Common myeloid progenitor, CD34-positive (primary cell): ENCODE results near the gene SLC25A6.

Experiments used
- CTCF ChIA-PET: fragments of 350-600 bp; sonication (Branson Sonifier 250); formaldehyde crosslinking; loops from one replicate; lab custom pipeline; 2021; ENCODE audit warnings: antibody characterized with exemption; lab: Charles Lee
- POLR2A ChIA-PET: fragments of 350-600 bp; sonication (Branson Sonifier 250); formaldehyde crosslinking; loops from one replicate; lab custom pipeline; 2021; ENCODE audit warnings: antibody characterized with exemption; lab: Charles Lee
- DNase-seq, 3 donors: peaks; one replicate each; pipeline versions ENCODE4 v3.0.0 to v3.0.0-alpha.2; 2013
- H3K27ac ChIP-seq, 2 experiments: 1 replicate in 1 of 2; 2 replicates in 1 of 2; pipeline ENCODE4 v1.7.0; 2013; ENCODE audit warnings: inconsistent platforms in 2 of 2, low read length in 2 of 2, mild to moderate bottlenecking in 2 of 2, low read depth in 1 of 2, moderate library complexity in 1 of 2; ENCODE audit not compliant: severe bottlenecking in 2 of 2, insufficient read depth in 1 of 2, poor library complexity in 1 of 2
- H3K27me3 ChIP-seq, 5 experiments: replicated peaks in 2 of 5; 1 replicate in 3 of 5; 2 replicates in 2 of 5; pipeline versions ENCODE4 v1.6.1 to v1.7.0; 2013; ENCODE audit warnings: low read length in 4 of 5, mild to moderate bottlenecking in 2 of 5, moderate library complexity in 2 of 5, inconsistent platforms in 1 of 5; ENCODE audit not compliant: insufficient read depth in 5 of 5, control insufficient read depth in 4 of 5
- H3K36me3 ChIP-seq, 4 experiments: 1 replicate in 2 of 4; 2 replicates in 2 of 4; pipeline versions ENCODE4 v1.6.1 to v1.7.0; 2013; ENCODE audit warnings: low read length in 3 of 4, control low read depth in 1 of 4, mild to moderate bottlenecking in 1 of 4; ENCODE audit not compliant: control insufficient read depth in 4 of 4, insufficient read depth in 4 of 4
- H3K4me1 ChIP-seq, 4 experiments: 1 replicate in 3 of 4; 2 replicates in 1 of 4; pipeline versions ENCODE4 v1.6.1 to v1.7.1; 2013; ENCODE audit warnings: low read length in 3 of 4, mild to moderate bottlenecking in 3 of 4, control low read depth in 1 of 4, inconsistent platforms in 1 of 4, moderate library complexity in 1 of 4; ENCODE audit not compliant: control insufficient read depth in 4 of 4, insufficient read depth in 4 of 4; ENCODE audit errors: control extremely low read depth in 1 of 4
- H3K4me3 ChIP-seq, 7 experiments: 1 replicate in 4 of 7; 2 replicates in 3 of 7; pipeline versions ENCODE4 v1.5.1 to v1.7.0; 2013; ENCODE audit warnings: mild to moderate bottlenecking in 7 of 7, low read length in 6 of 7, moderate library complexity in 6 of 7, inconsistent platforms in 2 of 7, low read depth in 2 of 7, control low read depth in 1 of 7; ENCODE audit not compliant: insufficient read depth in 4 of 7, control insufficient read depth in 1 of 7; ENCODE audit errors: extremely low read depth in 1 of 7
- H3K9me3 ChIP-seq, 5 experiments: 1 replicate in 4 of 5; 2 replicates in 1 of 5; pipeline versions ENCODE4 v1.6.1 to v1.7.1; 2013; ENCODE audit warnings: low read length in 4 of 5, mild to moderate bottlenecking in 2 of 5, inconsistent platforms in 1 of 5, low read depth in 1 of 5, moderate library complexity in 1 of 5; ENCODE audit not compliant: control insufficient read depth in 4 of 5, insufficient read depth in 2 of 5; ENCODE audit errors: control extremely low read depth in 1 of 5
- WGBS: methylation state at CpG from one replicate; pipeline ENCODE4 v1.1.5; 2013; ENCODE audit not compliant: insufficient coverage; 5-methylcytosine and 5-hydroxymethylcytosine counted together

SLC25A6 gene

DNA sequence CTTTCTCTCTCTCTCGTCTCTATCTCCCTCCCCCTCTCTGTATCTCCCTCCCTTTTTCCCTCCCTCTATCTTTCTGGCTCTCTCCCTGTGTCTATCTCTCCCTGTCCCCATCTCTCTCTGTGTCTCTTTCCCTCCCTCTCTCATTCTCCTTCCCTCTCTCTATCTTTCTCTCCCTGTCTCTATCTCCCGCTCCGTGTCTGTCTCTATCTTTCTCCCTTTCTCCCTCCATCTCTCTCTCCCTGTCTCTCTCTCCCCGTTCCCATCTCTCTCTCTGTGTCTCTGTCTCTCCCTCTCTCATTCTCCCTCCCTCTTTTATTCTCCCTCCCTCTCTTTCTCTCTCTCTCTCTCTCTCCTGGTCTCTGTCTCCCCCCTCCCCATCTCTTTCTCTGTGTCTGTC, 32.4 kb downstream of the SLC25A6 start:
- Histone ChIP-seq H3K9me3 (peaks cover 0 to 4% (median 3%) of the 10 kb centered on the region in 5 experiments), H3K36me3 (peaks cover 7 to 51% (median 14%) of the 10 kb centered on the region in 4 experiments), H3K27me3 (no peaks in the 10 kb centered on the region), H3K4me1 (peaks cover 0 to 4% (median 0%) of the 10 kb centered on the region in 4 experiments), H3K27ac (no peak overlapping the region), H3K4me3 (no peak overlapping the region)
- POLR2A ChIA-PET, result no interaction called here
- WGBS, result 97% methylated on average over 4 of the region's 4 CpGs
- DNase-seq, result no peak
- CTCF ChIA-PET, result no interaction called here

DNA sequence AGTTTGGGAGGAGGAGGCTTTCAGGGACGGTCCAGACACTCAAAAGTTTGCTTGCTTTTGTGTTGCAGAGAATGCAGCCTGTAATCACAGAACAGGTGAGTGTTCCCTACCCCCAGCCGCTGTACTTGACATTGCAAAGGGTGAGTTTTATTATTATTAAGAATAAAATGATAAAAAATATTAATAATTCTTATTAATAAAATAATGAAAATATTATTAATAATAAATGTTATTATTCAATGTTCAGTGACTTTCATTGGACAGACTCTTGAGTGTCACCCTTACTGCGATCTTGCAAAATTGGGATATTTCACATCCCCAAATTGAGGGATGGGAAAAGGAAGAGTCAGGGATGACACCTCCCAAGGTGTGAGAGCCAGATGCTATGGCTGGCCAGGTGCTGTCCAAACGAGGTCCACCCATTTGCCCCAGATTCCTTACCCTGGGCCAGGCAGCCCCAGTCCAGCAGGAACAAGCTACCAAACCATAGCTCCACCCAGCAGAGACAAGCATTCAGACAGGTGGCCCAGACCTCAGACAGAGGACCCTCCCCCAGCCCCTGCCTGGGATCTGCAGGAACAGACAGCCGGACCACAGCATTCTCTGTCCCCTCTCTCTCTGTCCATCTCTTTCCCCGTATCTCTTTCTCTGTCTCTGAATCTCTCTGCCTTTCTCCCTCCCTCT, 33.0 kb downstream of the SLC25A6 start:
- H3K4me3 ChIP-seq, result no peak overlapping the region
- H3K27me3 ChIP-seq, result no peaks in the 10 kb centered on the region
- POLR2A ChIA-PET, result no interaction called here
- DNase-seq, result no peak
- CTCF ChIA-PET, result no interaction called here
- 98% methylated on average over 3 of the region's 6 CpGs for WGBS
- H3K9me3 ChIP-seq, result peaks cover 0 to 4% (median 3%) of the 10 kb centered on the region in 5 experiments
- no peak overlapping the region for H3K27ac ChIP-seq
- peaks cover 0 to 4% (median 0%) of the 10 kb centered on the region in 4 experiments for H3K4me1 ChIP-seq
- peaks cover 7 to 48% (median 14%) of the 10 kb centered on the region in 4 experiments for H3K36me3 ChIP-seq

DNA sequence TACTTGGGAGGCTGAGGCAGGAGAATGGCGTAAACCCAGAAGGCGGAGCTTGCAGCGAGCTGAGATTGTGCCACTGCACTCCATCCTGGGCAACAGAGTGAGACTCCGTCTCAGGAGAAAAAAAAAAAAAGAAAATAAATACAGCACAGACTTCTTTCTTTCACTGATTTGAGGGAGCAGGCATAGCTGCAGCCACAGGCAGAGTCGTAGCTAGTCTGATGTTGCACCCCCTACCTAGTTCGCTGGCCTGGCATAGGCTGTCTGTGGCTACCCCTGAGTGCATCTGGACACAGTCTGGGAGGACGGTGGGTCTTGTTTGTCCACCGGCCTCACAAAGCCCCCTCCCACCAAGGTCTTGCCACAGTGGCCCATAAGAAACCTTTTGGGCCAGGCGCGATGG, 33.9 kb downstream of the SLC25A6 start:
- no peak for DNase-seq
- Histone ChIP-seq H3K36me3 (peaks cover 7 to 48% (median 14%) of the 10 kb centered on the region in 4 experiments), H3K27ac (no peak overlapping the region), H3K4me1 (peaks cover 0 to 4% (median 0%) of the 10 kb centered on the region in 4 experiments), H3K9me3 (peaks cover 0 to 4% (median 3%) of the 10 kb centered on the region in 5 experiments), H3K27me3 (no peaks in the 10 kb centered on the region), H3K4me3 (no peak overlapping the region)
- ChIA-PET POLR2A (no interaction called here), CTCF (no interaction called here)
- 90% methylated on average over 8 of the region's 10 CpGs for WGBS

- Histone ChIP-seq H3K27me3 (no peaks in the 10 kb centered on the region), H3K4me1 (peaks cover 0 to 4% (median 0%) of the 10 kb centered on the region in 4 experiments), H3K9me3 (peaks cover 0 to 7% (median 3%) of the 10 kb centered on the region in 5 experiments), H3K27ac (no peak overlapping the region), H3K4me3 (no peak overlapping the region), H3K36me3 (peaks cover 4 to 41% (median 21%) of the 10 kb centered on the region in 4 experiments)
- WGBS, result 60% methylated on average over 2 of the region's 11 CpGs
- DNase-seq, result no peak
- CTCF ChIA-PET, result no interaction called here
- POLR2A ChIA-PET, result no interaction called here
Measured at GRCh38 chrX:1355131-1356046, 36.5 kb downstream of the SLC25A6 start.

GRCh38 chrX:1354036-1355019, 37.6 kb downstream of the SLC25A6 start:
- DNase-seq, result no peak
- Histone ChIP-seq H3K36me3 (peaks cover 4 to 33% (median 22%) of the 10 kb centered on the region in 4 experiments), H3K9me3 (peaks cover 0 to 7% (median 3%) of the 10 kb centered on the region in 5 experiments), H3K27ac (no peak overlapping the region), H3K4me3 (no peak overlapping the region), H3K27me3 (no peaks in the 10 kb centered on the region), H3K4me1 (peaks cover 0 to 4% (median 0%) of the 10 kb centered on the region in 4 experiments)
- POLR2A ChIA-PET, result no interaction called here
- CTCF ChIA-PET, result no interaction called here
- 92% methylated on average over 8 of the region's 11 CpGs for WGBS

GRCh38 chrX:1351981-1352714, 39.8 kb downstream of the SLC25A6 start:
- POLR2A ChIA-PET, result no interaction called here

More at GRCh38 chrX:1351981-1352714, 39.8 kb downstream of the SLC25A6 start:
- Histone ChIP-seq H3K36me3 (peaks cover 0 to 26% (median 16%) of the 10 kb centered on the region in 4 experiments), H3K9me3 (peaks cover 0 to 3% (median 0%) of the 10 kb centered on the region in 5 experiments), H3K27me3 (no peaks in the 10 kb centered on the region), H3K27ac (no peak overlapping the region), H3K4me3 (no peak overlapping the region), H3K4me1 (peaks cover 0 to 4% (median 0%) of the 10 kb centered on the region in 4 experiments)
- WGBS, result 96% methylated on average over 45 of the region's 49 CpGs
- DNase-seq, result no peak
- CTCF ChIA-PET, result no interaction called here
